GM12878 (cell line): ENCODE results near the gene EHBP1.

ENCODE experiments used
- ATF2 ChIP-seq: IDR thresholded peaks from 2 replicates; pipeline ENCODE4 v1.6.1; 2012; ENCODE audit warnings: low read length, inconsistent platforms
- BMI1 ChIP-seq: fragments of 450-650 bp; IDR thresholded peaks from 2 replicates; pipeline ENCODE4 v1.6.1; 2016; ENCODE audit warnings: mild to moderate bottlenecking, moderate library complexity, borderline replicate concordance
- CBFB ChIP-seq: IDR thresholded peaks from 2 replicates; pipeline ENCODE4 v1.6.1; 2016; ENCODE audit warnings: antibody characterized with exemption, low read depth
- REST ChIP-seq: IDR thresholded peaks from 2 replicates; pipeline ENCODE4 v1.6.1; 2012; ENCODE audit warnings: mild to moderate bottlenecking, low read depth, low read length
- SREBF2 ChIP-seq: IDR thresholded peaks from 2 replicates; pipeline ENCODE4 v1.6.1; 2012; ENCODE audit warnings: mild to moderate bottlenecking, low read length

- TF ChIP-seq CBFB (no peak), ATF2 (no peak), SREBF2 (no peak), REST (no peak), BMI1 (no peak)
Observed at GRCh38 chr2:62658891-62659290, 46.6 kb upstream of the EHBP1 start.
